Measurements from ENCODE around the gene TNS3.

Gene TNS3

DNA sequence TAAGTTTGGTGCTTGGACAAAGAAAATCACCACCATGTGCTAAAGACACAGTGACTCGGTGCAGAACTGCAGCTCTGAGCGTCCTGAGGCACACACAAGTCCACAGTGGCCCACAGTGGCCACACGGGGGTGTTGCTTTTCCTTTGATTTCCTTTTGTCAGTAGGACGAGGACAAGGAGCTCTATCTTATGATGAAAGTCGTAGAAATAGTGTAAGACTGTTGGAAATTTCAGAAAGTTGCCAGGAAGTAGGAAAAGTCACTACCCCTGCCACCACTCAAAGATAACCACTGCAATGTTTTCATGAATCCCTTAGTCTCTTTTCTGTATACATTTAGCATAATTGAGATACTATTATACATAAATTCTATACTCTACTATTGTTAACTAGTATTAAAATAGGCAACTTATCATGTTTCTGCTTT lies 146.0 kb downstream of the TNS3 start:
- TF ChIP-seq, protein P1, sequence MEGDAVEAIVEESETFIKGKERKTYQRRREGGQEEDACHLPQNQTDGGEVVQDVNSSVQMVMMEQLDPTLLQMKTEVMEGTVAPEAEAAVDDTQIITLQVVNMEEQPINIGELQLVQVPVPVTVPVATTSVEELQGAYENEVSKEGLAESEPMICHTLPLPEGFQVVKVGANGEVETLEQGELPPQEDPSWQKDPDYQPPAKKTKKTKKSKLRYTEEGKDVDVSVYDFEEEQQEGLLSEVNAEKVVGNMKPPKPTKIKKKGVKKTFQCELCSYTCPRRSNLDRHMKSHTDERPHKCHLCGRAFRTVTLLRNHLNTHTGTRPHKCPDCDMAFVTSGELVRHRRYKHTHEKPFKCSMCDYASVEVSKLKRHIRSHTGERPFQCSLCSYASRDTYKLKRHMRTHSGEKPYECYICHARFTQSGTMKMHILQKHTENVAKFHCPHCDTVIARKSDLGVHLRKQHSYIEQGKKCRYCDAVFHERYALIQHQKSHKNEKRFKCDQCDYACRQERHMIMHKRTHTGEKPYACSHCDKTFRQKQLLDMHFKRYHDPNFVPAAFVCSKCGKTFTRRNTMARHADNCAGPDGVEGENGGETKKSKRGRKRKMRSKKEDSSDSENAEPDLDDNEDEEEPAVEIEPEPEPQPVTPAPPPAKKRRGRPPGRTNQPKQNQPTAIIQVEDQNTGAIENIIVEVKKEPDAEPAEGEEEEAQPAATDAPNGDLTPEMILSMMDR (IDR thresholded peaks at IDR 0.05; ENCODE audit: low read depth, low read length), result peak; percentile 76
- H3K4me3 ChIP-seq (ENCODE audit: low read depth, low read length), result no peak overlapping the region

DNA sequence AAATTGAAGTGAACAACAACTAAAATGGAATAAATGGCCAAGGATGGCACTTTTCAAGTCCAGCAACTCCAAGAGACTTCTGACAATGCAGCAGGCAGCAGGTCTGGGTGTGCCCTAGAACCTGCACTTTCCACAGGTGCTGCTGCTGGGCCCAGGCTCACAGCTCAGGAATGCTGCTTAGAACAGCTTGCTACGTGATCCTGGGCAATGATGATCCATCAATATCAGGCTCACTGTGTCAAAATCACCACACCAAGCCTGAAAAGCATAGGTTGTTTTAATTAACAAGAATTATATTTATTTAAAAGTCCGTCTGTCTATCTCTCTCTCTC lies 148.4 kb downstream of the TNS3 start:
- H3K4me3 ChIP-seq (ENCODE audit: low read depth, low read length), result no peak overlapping the region
- TF ChIP-seq, protein P1 (IDR thresholded peaks at IDR 0.05; ENCODE audit: low read depth, low read length), result no peak

DNA sequence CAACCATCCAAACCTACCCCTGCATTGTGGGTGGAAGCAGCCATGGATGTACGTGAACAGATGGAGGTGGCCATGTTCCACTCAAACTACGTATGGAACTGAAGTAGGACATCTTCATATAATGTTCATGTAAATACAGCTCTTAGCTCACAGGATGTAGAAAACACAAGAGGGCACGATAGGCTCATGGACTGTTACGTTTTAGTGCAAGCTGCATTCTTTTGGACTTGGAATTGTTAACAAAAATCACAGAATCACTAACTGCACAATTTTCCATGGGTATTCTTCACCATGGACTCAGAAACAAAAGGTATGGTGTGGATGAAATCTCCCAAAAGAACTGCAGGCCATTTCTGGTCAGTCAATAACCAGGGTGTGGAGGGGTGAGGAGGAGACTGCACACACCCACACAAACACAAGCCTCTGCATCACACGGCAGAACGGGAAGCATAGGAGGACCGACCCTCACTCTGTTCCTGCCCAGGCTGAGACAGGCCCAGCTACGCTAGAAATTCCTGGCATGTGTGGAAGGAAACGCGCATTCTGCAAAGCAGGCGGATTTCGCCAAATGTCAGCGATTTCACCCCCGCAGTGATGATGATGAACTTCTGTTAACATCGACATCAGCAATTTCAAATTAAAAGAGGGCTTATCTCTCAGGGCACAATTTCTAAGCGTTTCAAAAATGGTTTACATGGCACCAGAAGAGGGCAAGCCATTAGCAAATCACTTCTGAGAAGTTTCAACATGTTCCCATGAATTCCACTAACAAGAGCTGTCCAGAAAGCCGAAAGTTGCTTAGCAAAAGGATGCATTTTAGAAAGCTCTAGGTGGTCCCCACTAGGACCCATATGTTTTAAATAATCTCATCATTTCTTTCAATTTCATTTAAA lies 149.0 kb downstream of the TNS3 start:
- no peak overlapping the region for H3K4me3 ChIP-seq (ENCODE audit: low read depth, low read length)
- TF ChIP-seq, protein P1 (IDR thresholded peaks at IDR 0.05; ENCODE audit: low read depth, low read length), result no peak

DNA sequence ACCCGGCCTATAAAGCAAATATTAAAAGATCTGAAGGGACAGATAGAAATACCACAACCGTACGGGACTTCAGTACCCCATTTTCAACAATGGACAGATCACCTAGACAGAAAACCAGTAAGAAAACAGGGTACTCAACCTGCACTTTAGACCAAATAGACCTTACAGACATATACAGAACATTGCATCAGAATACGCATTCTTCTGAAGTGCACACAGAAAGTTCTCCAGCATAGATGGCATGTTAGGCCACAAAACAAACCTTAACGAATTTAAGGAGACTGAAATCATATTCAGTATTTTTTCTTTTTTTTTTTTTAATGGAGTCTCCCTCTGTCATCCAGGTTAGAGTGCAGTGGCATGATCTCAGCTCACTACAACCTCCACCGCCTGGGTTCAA lies 151.5 kb downstream of the TNS3 start:
- TF ChIP-seq, protein P1 (IDR thresholded peaks at IDR 0.05; ENCODE audit: low read depth, low read length), result no peak
- H3K4me3 ChIP-seq (ENCODE audit: low read depth, low read length), result no peak overlapping the region

DNA sequence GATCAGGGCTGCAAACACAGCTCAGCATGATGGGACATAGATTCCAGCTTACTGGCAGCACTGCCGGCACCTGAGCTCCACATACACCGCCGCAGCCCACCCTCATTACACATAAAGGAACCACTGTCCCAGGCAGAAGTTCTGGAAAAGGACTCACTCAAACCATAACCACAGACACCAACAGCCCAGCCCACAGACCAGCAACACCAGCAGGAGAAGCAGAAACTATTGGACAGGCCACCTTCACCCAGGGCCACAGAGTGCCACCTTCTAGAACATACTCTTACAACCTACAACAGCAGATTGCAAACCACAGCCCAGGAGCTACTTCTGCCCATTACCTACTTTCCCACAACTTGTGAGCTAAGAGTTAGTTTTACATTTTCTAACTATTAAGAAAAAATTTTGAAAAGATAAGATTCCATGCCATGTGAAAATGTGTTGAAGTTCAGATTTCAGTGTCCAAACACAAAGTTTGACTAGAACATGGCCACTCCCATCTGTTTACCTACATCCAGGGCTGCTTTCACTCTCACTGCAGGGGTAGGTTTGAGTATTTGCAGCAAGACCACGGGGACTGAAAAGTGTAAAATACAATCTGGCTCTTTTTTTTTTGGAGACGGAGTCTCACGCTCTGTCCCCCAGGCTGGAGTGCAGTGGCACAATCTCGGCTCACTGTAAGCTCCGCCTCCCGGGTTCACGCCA lies 153.0 kb downstream of the TNS3 start:
- TF ChIP-seq, protein P1 (IDR thresholded peaks at IDR 0.05; ENCODE audit: low read depth, low read length), result no peak
- H3K4me3 ChIP-seq (ENCODE audit: low read depth, low read length), result no peak overlapping the region

DNA sequence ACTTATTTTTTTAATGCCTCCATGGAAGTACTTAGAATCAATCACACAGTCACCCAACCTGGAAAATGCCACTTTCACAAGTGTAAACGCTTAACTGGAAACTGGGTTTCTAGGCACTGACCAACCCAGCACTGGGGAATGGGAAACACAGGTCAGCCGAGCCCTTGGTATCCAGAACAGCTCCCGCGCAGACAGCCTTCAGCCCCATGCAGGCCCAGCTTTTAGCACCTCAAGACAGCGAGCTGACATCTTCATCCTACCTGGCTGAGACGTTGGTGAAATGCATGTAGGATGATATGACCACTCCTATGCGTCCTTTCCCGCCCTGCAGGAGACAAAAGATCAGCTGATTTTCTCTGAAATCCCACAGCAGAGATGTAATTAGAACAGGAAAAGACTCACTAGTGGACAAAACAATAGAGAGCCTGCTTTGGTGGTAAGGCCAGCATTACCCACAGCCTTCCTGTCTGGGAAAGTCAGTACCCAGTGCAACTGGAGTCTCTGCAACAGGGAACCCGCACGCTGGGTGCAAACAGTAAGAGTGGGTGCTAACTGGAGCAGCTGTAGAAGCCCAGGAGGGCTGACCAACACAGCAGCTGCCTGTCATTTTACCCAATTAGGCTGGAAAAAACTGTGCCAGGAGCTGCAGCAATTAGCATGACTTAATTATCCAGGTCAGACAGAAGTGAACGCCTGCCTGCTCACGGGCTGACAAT lies 153.7 kb downstream of the TNS3 start:
- TF ChIP-seq, protein P1 (IDR thresholded peaks at IDR 0.05; ENCODE audit: low read depth, low read length), result no peak
- H3K4me3 ChIP-seq (ENCODE audit: low read depth, low read length), result no peak overlapping the region

Measured in WI38 (cell line).